Fibroblast of skin of right biceps (primary cell): ENCODE measurements around the gene TEAD1.

Experiments used
- DNase-seq: peaks from one replicate; pipeline ENCODE4 v3.0.0-alpha.2; 2013

The TEAD1 gene

DNA sequence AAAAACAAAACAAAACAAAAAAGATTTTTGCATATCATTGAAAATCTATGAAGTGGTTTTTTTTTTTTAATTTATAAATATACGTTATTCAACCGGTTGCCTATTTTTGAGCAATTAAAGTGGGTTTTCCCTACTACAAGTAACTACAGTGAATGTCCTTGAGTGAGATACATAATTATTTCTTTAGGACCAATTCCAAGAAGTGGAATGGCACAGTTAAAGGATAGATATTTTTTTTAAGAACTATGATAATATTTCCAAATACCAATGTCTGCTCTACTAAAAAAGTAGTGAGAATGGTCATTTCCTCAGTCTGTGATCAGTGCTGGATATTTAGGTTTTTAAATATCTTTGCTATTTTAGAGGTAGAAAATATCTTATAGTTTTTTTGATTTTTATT lies 118.8 kb downstream of the TEAD1 start:
- no peak for DNase-seq

- no peak for DNase-seq
These were observed 119.3 kb downstream of the TEAD1 start for GRCh38 chr11:12793506-12793905.

DNA sequence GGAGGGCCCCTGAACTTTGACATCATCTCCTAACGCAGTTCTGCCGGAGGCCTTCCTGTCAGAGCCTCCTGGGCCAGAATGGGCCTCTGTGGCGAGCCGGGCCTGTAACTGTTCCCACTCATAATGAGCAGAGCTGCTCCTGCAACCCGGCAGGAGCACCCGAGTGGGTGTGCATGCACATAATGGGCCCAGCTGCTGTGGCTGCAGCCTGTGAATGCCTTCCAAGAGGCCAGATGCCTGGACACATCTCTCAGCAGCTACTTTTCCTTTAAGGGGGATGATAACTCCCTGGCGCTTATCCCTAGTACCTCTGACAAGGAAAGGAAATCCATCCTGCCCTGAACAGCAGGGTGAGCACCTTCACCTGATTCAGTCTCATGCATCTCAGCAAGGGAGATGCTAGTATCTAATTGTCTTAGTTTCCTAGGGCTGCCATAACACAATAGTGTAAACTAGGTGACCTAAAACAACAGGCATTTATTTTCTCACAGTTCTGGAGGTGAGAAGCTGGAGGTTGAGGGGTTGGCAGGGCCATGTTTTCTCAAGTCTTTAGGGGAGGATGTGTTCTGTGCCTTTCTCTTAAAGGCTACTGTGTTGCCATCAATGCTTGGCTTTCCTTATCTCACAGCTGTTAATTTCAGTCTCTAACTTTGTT lies 120.5 kb downstream of the TEAD1 start:
- DNase-seq: no peak

DNA sequence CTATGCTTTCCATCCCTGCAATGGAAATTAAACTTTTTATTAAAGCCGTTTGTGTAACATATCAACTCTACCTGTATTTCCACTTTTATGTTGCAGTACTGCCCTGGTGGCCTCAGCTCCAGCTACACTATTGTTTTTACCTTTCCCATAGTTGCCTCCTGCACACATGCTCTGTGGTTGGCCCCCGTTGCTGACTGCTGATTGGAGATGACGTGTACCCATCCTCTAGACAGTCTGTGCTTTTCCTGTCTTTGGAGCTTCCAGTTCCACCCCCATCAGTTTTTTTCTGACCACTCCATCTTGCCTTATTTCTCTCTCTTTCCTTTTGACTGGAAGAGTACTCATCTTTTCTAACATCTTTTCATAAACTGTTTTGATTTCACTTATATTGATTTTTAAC lies 123.8 kb downstream of the TEAD1 start:
- DNase-seq: no peak

GRCh38 chr11:12798609-12799011 lies 124.4 kb downstream of the TEAD1 start:
- no peak for DNase-seq

GRCh38 chr11:12799334-12799835 lies 125.2 kb downstream of the TEAD1 start:
- no peak for DNase-seq

GRCh38 chr11:12800032-12800671 lies 125.9 kb downstream of the TEAD1 start:
- peak; percentile 76 for DNase-seq

- DNase-seq: no peak
These were observed 126.7 kb downstream of the TEAD1 start for GRCh38 chr11:12800871-12801270.

GRCh38 chr11:12801976-12802375 lies 127.8 kb downstream of the TEAD1 start:
- no peak for DNase-seq

DNA sequence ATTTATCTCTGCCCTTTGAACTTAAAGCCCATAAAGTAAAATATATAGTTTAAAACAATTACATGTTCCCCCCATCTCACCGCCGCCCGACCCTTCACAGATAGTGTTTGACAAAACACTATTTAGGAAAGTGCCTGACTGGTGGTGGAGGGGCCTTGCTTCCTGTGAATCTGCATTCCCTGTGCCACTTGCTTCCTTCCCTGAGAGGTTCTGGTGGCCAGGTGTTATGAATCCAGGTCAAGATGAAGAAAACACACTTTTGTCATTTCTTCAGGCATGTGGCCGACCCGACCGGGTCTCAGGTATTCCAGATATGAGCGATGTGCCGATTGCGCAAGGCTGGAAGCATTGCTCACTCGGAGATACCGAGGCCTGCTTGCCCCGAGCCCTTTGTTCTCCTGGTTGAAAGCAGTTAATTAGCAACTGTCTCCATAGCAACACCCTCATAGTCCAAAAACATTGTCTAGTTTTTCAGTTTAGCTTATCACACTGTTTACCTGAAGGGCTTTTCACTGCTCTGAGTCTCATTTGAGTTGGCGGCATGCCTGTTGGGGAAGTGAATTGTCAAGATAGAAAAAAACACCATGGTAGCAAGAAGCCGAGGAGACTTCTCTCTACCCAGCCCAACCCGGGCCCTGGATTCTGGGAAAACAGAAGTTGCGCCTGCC lies 128.3 kb downstream of the TEAD1 start:
- peak; percentile 76 for DNase-seq

GRCh38 chr11:12803086-12803826 lies 129.0 kb downstream of the TEAD1 start:
- DNase-seq: peak; percentile 82

GRCh38 chr11:12806113-12806512 lies 131.9 kb downstream of the TEAD1 start:
- DNase-seq: no peak

- no peak for DNase-seq
These were observed 133.4 kb downstream of the TEAD1 start for GRCh38 chr11:12807621-12808020.

- DNase-seq: peak; percentile 72
These were observed 134.3 kb downstream of the TEAD1 start for GRCh38 chr11:12808519-12808918.

- DNase-seq: no peak
These were observed 135.1 kb downstream of the TEAD1 start for GRCh38 chr11:12809364-12809763.

DNA sequence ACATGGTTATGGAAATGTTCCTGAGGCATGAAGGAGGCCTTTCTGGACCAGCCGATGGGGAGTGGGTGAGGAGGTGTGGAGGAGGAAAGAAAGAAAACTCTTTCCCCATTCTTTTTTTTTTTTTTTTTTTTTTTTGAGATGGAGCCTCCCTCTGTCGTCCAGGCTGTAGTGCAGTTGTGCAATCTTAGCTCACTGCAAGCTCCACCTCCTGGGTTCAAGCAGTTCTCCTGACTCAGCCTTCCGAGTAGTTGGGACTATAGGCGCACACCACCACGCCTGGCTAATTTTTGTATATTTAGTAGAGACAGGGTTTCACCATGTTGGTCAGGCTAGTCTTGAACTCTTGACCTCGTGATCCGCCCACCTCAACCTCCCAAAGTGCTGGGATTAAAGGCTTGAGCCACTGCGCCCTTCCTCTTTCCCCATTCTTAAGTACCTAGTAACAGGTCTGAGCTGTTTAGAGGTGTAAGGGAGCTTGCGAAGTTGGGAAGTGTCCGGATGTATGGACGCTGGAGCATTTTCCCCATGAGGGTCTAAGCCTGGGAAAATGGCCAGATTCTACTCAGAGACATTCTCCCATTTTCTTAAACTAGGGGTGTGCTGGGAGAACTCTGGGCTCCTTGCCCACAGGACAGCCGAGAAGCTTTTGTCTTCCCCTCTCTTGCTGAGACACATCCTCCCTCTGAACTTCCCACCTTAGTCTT lies 135.8 kb downstream of the TEAD1 start:
- DNase-seq: peak; percentile 46

DNA sequence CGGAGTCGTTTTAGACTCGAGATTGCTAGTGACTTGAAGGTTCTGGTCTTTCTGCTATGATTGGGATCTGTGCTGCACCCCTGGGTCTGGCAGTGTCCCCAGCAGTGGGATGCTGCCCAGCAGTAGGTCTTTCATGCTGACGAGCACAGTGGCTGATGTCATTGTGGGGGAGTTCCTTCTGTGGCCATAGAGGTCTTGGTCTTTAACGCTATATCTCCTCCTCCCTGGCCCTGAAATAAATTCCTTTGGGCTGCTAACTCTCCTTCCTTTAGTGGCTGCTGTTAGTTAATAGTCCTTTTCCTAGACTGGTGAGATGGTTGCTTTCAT lies 136.3 kb downstream of the TEAD1 start:
- peak; percentile 37 for DNase-seq

DNA sequence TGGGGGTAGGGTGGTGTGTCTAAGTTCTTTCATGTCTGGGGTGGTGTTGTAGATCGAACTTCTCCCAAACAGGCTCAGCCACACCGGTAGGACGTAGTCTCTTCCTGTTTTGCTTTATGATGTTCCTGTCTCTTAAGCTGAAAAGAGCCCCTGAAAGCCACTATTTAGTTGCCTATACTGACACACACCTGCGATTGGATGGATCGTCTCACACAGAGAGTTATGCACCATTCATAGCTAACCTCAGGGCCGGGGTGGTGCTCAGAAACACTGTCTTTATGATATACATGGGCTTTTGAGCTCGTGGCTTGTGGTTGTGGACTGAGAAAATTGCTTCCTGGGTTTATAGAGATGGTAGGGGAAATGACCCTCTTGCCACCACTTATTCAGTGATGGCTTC lies 137.6 kb downstream of the TEAD1 start:
- no peak for DNase-seq

DNA sequence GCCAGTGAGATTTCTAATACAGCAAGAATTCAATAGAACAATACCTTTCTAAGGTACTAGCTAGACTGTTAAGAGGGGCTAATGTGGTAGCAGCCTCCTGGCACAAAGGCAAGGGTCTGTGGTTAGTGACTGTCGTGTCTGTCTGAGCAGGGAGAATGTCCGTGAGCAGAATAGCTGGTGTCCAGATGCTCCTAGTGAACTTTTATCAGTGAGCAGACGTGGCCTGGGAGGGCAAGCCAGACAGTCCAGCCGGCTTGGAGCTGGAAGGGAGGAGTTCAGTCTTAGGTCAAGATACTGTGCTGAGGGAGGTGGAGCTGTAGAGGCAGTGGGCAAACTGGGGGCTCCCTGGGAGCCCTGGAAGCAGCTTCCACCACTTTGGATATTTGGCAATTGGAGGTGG lies 138.6 kb downstream of the TEAD1 start:
- DNase-seq: no peak

DNA sequence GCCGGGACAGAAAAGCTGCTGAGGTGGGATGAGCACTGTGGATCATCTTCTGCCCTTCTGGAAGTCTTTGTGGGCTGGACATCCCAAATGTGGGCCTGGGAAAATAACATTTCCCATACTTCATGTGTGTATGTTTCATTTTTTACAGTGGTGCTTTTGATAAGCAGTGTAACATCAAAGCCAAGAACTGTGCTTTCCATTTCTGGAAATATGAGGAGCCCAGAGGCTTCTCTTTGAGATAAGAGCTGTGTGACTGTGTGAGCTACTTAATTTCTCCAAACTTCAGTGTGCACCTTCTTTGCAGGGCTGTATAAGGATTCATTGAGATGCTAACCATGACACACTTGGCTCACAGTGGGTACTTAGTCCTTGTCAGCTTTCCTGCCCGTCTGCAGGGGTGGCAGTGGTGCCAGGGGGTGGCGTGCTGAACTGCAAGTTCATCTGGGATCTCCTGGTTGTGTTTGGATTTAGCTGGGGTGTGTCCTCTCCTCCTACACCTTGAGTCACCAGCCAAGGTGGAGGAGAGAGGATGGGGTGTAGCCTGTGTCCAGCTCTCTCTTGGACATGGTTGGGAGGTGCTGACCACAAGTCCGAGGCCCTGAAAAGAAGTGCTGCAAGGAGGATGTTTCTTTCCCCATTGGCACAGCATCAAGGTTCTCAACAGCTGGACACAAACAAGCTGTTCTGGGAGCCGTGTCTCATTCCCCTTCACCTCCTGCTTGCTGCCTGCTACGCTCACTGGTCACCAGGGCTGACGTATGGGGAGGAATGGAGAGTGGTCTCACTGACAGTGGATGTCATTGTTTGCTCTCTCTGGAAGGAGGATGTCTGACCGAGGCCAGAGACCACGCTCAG lies 139.4 kb downstream of the TEAD1 start:
- DNase-seq: no peak

GRCh38 chr11:12815129-12815480 lies 140.9 kb downstream of the TEAD1 start:
- DNase-seq: no peak

- DNase-seq: no peak
These were observed 141.8 kb downstream of the TEAD1 start for GRCh38 chr11:12815931-12816494.
